B cell (primary cell): Measurements from ENCODE around the gene BOD1L2.

Source experiments
- CTCF ChIP-seq: fragments of 200-600 bp; IDR thresholded peaks from one replicate; pipeline ENCODE4 v1.8.0; 2022; ENCODE audit warnings: antibody characterized with exemption, mild to moderate bottlenecking
- EZH2 ChIP-seq: IDR thresholded peaks from 2 replicates; pipeline ENCODE4 v1.6.1; 2012; ENCODE audit warnings: borderline replicate concordance, low read depth, mild to moderate bottlenecking, moderate library complexity, low read length; ENCODE audit not compliant: insufficient read depth, poor library complexity, severe bottlenecking

- no peak for TF ChIP-seq CTCF
- TF ChIP-seq EZH2: no peak
These were observed 7.4 kb downstream of the BOD1L2 start for GRCh38 chr18:57154191-57154830.
